GM20431 (cell line): ENCODE measurements around the gene TSHZ2.
"Not testable (repeated sequence)": the region's sequence is repeated elsewhere in the genome, so short reads cannot be mapped to it uniquely, and the experiment has no call there.

ENCODE experiments used
- in situ Hi-C: fragments of 300-500 bp; cut with MseI, MboI; formaldehyde crosslinking; loops from one replicate; pipeline ENCODE4 v1.15.0; 2020; ENCODE audit warnings: low sequenced_read_pairs; ENCODE audit not compliant: unreplicated experiment

TSHZ2 gene

DNA sequence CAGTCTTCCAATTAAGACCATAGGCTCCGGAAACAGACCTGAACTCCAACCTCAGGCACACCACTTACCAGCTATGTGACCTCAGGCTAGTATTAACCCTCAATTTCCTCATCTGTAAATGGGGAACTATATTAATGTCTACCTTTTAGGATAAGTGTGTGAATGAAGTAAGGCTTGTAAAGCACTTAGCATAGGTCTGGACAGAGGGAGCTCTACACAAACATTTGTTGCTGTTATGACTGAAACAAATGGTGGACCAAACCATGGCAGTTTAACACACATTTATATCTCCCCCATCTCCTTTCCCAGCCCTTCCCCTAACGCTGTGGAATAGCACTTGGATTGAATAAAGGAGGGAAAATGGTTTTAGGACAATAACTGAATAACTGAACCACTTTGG is 48.7 kb downstream of the TSHZ2 start:
- in situ Hi-C loops = no loop called here

GRCh38 chr20:53021934-53022333 is 49.8 kb downstream of the TSHZ2 start:
- in situ Hi-C loops = no loop called here

DNA sequence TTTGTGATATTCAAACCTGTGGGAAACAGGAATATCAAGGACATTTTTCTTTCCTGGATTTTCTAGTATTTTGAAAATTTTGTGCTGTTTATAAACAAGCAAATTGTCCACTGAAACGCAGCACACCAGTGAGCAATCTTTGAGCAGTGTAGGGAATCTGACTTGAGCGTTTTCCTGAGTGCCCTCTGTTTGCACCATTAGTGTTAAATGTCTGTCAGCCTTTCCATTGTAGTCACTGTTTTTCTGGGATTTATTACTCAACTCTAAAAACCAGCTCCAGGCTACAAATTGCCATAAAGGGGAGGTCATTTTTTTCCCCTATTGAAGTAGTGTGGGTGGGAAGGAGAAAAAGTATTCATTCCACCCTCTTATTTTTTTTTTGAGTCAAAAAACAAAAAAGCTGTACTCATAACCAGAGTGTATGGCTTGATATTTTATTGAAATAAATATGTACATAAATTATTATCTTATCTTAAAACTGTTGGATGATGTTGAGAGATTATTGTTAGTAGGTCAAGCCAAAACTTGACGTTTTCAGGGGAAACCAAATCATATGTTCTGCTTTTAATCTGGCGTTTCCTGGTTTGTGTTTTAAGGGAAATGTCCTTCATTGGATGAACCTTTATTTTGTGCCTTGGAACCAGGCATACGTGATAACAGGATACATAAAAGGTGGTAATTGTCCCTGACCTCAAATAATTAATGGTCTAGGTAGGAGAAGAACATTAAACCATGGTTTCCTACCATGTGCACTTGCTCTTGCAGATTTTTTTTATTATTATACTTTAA is 51.8 kb downstream of the TSHZ2 start:
- in situ Hi-C loops = no loop called here

DNA sequence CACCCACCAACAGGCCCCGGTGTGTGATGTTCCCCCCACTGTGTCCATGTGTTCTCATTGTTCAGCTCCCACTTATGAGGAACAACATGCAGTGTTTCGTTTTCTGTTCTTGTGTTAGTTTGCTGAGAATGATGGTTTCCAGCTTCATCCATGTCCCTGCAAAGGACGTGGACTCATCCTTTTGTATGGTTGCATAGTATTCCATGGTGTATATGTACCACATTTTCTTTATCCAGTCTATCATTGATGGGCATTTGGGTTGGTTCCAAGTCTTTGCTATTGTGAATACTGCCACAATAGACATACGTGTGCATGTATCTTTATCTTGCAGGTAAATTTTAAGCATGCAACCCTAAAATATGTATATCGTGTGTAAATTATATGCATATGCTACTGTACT is 52.5 kb downstream of the TSHZ2 start:
- in situ Hi-C loops = not testable (repeated sequence)

DNA sequence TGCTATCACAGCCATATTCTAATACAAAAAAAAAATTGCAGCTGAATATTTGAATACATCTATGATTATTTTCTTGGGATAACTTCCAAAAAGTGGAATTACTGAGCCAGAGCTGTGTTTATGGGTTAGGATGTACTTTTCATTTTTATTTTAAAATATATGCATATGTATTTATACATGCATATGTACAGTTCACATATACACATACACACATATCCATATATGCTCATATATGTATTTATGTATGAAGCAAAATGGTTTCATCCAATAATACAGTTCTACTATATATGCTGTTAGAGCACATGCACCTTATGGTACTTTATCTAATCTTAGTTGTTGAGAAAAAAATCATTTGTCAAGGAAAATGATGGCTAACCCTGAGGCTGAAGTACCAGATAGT is 54.9 kb downstream of the TSHZ2 start:
- in situ Hi-C loops = no loop called here

DNA sequence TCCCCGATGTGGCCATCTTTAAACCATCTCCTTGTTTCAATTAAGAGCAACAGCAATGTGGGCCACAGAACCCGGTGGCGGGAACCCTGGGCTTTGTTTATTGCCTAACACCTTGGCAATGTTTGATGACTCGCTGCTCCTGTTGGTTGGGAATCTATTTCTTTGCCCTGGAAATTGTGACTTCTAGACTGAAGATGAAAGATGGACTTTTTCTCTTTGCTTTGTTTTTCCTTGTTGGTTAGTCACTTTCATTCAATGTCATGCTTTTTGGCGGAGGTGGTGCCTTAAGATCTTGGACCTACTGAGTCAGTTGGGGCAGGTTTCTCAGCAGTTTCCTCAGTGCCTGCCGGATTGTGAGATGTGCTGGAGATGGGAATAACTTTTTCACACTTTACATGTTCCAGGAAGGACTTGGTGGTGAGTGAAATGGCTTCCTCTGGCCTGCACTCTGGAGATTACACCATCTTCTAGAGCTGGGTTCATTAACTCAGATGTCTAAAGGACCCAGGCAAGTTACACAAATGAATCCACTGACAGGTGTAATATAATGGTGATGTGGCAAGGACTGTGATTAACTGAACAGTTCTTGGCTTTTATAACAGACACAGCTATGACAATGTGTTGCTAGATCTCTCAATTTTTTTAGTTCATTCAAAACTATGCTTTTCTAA is 56.3 kb downstream of the TSHZ2 start:
- in situ Hi-C loops = no loop called here

- in situ Hi-C loops = no loop called here
Observed at GRCh38 chr20:53030061-53030460, 57.9 kb downstream of the TSHZ2 start.

- in situ Hi-C loops = no loop called here
Observed at GRCh38 chr20:53032046-53032445, 59.9 kb downstream of the TSHZ2 start.

- in situ Hi-C loops = no loop called here
Observed at GRCh38 chr20:53032478-53032932, 60.3 kb downstream of the TSHZ2 start.

DNA sequence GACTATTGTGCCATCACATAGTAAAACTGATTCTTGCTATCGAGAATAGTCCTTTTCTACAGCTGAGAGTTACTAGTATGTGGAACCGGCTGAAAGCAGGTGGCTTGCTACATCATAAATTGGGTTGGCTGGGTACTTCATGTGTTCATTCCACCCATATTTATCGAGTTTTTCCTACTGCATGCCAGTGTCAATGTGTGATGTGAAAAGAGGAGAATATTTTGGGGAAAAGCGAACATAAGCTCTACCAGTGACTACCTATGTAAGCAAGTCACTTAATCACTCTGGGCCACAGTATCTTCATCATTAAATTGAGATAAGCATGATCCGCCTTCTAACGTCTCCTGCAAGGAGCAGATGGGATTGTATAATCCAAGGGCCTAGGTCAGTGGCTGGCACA is 61.0 kb downstream of the TSHZ2 start:
- in situ Hi-C loops = no loop called here

DNA sequence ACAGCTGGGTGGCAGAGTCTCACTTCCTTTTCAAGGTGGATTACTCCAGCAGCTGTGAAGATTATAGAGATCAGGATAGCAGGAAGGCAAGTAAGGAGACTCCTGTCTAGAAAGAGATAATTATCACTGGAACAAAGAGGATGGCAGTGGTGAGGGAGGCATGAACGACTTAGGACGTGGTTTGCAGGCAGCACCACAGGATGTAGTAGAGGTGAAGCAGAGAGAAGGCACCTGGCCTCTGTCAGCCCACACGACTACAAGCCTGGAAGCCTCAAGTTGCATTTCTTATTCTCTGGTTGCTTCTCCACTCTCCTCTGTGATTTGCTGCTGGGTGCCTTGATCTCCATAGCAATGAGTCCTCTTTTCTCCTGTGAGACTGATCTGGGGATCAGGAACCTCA is 62.7 kb downstream of the TSHZ2 start:
- in situ Hi-C loops = no loop called here

- in situ Hi-C loops = no loop called here
Observed at GRCh38 chr20:53036992-53037391, 64.8 kb downstream of the TSHZ2 start.

- in situ Hi-C loops = no loop called here
Observed at GRCh38 chr20:53037621-53038020, 65.5 kb downstream of the TSHZ2 start.

DNA sequence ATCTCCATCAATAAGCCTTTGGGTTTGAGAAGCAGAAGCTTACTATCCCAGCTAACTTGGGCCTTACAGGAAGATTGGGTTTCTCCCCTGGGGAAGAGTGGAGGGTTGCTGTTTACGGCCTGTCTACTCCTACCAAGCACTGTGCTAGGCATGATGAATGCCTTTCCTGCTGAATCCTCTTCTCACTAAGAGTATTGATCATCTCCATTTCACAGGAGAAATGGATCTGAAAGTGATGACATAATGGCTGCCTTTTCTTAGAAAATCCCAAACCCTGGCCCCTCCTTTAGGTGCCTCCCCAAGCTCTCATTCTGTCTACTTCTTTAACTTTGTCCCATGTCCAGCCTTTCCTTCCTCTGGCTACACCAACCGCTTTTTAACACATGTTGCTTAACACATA is 66.1 kb downstream of the TSHZ2 start:
- in situ Hi-C loops = no loop called here

DNA sequence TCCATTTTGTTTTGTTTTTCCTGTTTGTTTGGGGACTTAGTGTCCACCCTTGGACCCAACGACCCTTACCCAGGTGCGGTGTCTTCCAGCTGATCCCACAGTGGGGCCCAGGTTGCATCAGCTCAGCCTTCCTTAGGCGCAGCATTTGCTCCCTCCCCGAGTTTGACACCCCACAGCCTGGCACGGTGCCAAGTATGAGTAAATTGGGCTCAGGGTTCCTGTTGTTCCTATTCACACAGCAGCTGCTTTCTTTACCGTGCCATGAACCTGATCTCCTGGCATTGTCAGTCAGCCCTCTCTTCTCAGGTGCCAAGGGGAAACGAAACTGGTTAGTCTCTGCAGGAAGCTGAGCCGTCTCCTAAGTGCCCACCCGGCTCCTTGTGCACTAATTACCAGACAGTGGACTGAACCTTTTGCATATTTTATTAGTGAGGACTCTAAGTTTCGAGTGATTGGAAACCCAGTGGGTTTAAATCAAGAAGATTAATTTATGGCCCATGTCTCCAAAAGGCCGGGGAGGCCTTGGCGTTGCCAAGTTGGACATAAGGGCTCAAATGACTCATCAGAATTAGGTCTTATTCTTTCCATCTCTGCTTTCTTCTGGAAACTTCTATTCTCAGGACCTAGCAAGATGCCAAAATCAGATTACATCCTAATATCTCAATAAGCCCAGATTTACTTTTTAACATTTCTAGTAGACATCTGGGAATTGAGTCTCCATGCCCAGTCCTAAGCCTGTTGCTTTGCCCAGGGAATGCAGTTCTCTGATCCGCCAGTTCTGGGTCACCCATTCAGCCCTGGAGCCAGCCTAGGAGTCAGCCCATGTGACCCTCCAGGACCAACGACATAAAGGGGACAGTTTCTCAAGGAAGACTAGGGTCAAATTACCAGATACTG is 68.8 kb downstream of the TSHZ2 start:
- in situ Hi-C loops = no loop called here

GRCh38 chr20:53042521-53042920 is 70.4 kb downstream of the TSHZ2 start:
- in situ Hi-C loops = no loop called here

DNA sequence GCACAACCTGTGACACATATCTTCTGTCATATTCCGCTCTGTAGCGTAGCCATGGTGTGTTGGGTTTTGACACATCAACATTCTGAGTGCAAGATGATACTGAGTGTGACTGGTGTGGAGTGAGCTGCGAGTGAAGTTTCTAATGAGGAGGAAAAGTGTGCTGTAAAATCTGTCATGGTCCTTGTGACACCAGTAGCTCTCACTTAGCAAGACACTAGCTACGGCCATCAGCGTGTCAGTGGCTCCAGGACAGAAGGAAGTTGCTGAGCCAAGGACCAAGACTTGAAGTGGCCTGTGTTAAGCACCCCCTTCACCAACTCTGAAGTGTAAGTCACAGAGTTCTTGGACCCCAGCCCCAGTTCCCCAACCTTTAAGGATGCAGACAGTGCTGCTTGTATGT is 72.1 kb downstream of the TSHZ2 start:
- in situ Hi-C loops = no loop called here

DNA sequence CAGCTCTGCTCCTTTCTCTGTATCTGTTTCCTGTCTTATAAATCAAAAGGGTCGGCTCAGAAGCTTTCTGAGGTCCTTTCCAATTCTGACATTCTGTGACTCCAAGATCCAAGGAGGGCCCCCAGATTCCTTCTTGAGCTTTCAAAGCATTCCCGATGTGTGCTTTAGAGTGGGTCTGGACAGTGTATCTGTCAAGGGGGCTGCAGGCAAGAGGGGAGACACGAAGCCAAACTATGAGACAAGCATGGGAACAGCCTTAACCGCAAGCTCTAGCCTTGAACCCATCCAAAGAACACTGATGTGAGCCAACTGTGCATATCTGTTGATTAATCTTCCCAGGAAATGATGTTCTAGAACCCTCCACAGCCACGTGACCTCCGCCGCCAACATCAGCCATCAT is 73.8 kb downstream of the TSHZ2 start:
- in situ Hi-C loops = no loop called here

DNA sequence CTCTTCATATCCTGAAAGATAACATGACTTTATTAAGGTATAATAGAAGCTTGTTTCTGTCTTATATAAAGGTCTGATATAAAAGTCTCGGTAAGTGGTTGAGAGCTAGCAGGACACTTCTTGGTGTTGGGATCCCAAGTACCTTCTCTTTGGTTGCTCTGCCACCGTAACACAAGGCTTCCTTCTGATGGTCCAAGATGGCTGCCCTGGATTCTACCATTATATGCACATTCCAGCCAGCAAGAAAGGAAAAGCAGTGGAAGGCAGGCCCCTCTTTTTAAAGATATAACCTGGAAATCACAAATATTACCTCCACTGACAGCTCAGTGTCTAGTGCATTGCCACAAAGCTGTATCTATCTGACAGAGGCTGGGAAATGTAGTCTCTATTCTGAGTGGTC is 75.0 kb downstream of the TSHZ2 start:
- in situ Hi-C loops = no loop called here

DNA sequence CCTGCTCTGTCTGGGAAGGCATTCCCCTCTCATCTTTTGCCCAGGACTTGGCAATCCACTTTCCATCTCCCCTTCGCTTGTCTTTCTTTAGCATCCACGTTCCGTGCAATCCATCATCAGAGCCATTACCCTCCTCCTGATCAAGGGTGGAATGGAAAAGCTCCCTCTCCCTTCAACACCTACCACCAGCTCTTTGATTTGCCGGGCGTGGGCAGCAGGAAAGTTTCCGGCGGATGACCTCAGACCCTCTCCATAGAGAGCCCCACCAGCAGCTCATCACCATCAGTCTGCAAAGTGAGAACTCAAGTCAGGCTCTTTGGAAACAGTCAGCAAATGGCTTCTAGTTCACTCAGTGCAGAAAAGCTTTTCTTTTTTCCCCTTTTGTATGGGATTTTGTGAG is 76.2 kb downstream of the TSHZ2 start:
- in situ Hi-C loops = no loop called here

GRCh38 chr20:53050338-53050737 is 78.2 kb downstream of the TSHZ2 start:
- in situ Hi-C loops = no loop called here
